ENCODE results near the gene MYRIP. TPM values are rescaled to one million over a fixed set of nuclear protein-coding genes. Genes with fewer than 3 reads are reported as not detected.

The MYRIP gene
- total and polyA plus RNA-seq, 10 of the 15 experiments (the other 5 are each of a cell fraction or from before 2014, with no cell fraction given): 0.03 to 0.08 (median 0.04) TPM; not detected in 6

DNA sequence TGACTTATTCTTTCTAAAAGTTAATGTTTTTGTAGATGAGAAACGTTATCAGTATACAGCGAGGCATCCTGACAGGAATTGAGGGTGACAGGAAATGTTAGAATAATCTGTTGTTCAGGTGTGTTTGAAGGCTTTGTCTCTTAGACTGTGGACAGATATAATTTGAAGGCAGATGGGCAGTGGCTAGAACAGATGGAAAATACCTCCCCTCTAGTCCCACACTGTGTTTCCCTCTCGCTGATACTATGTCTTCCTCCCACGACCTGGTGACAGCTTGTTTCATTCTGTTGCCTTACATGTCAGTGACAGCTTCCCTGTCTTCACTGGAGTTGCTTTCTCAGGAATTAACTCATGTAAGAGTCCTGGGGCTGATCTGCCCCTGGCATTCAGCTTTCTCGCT is 125.3 kb downstream of the MYRIP start:
- 25% methylated on average over 5 of the region's 5 CpGs for WGBS (ENCODE audit: insufficient coverage, insufficient replicate concordance, low lambda C conversion rate, missing lambda C conversion rate)
- FAIRE-seq (no peak), DNase-seq (ENCODE audit: low read depth, low spot score) (no peak), ATAC-seq (no peak)
- no peak overlapping the region for H3K4me2 ChIP-seq (ENCODE audit: control insufficient read depth, insufficient read depth)
- no peak overlapping the region for H3K27ac ChIP-seq (ENCODE audit: control insufficient read depth, insufficient read depth)
- H3K9ac ChIP-seq (ENCODE audit: control insufficient read depth, insufficient read depth, low read length): no peak overlapping the region
- H3K4me1 ChIP-seq (ENCODE audit: control insufficient read depth, insufficient read depth, low read length): no peaks in the 10 kb centered on the region
- H3K36me3 ChIP-seq (ENCODE audit: control insufficient read depth in 2 of 2, insufficient read depth in 2 of 2, low read length in 1 of 2): no peaks in the 10 kb centered on the region
- RAD21 ChIA-PET (ENCODE audit: unreplicated experiment): no interaction called here
- H3K27me3 ChIP-seq (replicated peaks in 1 of 2; ENCODE audit: control insufficient read depth in 2 of 2, insufficient read depth in 2 of 2, low read length in 1 of 2): no peaks in the 10 kb centered on the region
- no peak overlapping the region for H3K4me3 ChIP-seq
- POLR2A ChIA-PET: no interaction called here
- H2AFZ ChIP-seq (ENCODE audit: control insufficient read depth, low read depth, low read length): no peak overlapping the region
- intact Hi-C loops (cut with micrococcal nuclease; ENCODE audit: unreplicated experiment) (no loop called here), in situ Hi-C loops (cut with MboI) (no loop called here)
- no peaks in the 10 kb centered on the region for H3K79me2 ChIP-seq (ENCODE audit: control insufficient read depth, insufficient read depth, low read length)
- TF ChIP-seq BMI1 (IDR thresholded peaks at IDR 0.05; ENCODE audit: borderline replicate concordance): no peak
- no peak for TF ChIP-seq STAT3 (IDR thresholded peaks at IDR 0.05; ENCODE audit: low read depth, low read length)
- no peak for TF ChIP-seq MYC (IDR thresholded peaks at IDR 0.05; ENCODE audit: insufficient read depth, insufficient read length, insufficient replicate concordance, low read length, severe bottlenecking)
- no peak for TF ChIP-seq IKZF1 (conservative IDR thresholded peaks at IDR 0.05)
- TF ChIP-seq, protein P1, sequence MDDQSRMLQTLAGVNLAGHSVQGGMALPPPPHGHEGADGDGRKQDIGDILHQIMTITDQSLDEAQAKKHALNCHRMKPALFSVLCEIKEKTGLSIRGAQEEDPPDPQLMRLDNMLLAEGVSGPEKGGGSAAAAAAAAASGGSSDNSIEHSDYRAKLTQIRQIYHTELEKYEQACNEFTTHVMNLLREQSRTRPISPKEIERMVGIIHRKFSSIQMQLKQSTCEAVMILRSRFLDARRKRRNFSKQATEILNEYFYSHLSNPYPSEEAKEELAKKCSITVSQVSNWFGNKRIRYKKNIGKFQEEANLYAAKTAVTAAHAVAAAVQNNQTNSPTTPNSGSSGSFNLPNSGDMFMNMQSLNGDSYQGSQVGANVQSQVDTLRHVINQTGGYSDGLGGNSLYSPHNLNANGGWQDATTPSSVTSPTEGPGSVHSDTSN (IDR thresholded peaks at IDR 0.05; ENCODE audit: insufficient replicate concordance, low read depth, low read length): no peak
- TF ChIP-seq, protein P2, sequence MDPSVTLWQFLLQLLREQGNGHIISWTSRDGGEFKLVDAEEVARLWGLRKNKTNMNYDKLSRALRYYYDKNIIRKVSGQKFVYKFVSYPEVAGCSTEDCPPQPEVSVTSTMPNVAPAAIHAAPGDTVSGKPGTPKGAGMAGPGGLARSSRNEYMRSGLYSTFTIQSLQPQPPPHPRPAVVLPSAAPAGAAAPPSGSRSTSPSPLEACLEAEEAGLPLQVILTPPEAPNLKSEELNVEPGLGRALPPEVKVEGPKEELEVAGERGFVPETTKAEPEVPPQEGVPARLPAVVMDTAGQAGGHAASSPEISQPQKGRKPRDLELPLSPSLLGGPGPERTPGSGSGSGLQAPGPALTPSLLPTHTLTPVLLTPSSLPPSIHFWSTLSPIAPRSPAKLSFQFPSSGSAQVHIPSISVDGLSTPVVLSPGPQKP (IDR thresholded peaks at IDR 0.05; ENCODE audit: low read depth, low read length): no peak
- TF ChIP-seq CHD1 (IDR thresholded peaks at IDR 0.05; ENCODE audit: low read depth, low read length): no peak
- TF ChIP-seq, protein P3, sequence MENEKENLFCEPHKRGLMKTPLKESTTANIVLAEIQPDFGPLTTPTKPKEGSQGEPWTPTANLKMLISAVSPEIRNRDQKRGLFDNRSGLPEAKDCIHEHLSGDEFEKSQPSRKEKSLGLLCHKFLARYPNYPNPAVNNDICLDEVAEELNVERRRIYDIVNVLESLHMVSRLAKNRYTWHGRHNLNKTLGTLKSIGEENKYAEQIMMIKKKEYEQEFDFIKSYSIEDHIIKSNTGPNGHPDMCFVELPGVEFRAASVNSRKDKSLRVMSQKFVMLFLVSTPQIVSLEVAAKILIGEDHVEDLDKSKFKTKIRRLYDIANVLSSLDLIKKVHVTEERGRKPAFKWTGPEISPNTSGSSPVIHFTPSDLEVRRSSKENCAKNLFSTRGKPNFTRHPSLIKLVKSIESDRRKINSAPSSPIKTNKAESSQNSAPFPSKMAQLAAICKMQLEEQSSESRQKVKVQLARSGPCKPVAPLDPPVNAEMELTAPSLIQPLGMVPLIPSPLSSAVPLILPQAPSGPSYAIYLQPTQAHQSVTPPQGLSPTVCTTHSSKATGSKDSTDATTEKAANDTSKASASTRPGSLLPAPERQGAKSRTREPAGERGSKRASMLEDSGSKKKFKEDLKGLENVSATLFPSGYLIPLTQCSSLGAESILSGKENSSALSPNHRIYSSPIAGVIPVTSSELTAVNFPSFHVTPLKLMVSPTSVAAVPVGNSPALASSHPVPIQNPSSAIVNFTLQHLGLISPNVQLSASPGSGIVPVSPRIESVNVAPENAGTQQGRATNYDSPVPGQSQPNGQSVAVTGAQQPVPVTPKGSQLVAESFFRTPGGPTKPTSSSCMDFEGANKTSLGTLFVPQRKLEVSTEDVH (IDR thresholded peaks at IDR 0.05; ENCODE audit: low read depth, partially characterized antibody): no peak
- TF ChIP-seq SMARCA5 (IDR thresholded peaks at IDR 0.05): no peak
- no peak for TF ChIP-seq SREBF2 (IDR thresholded peaks at IDR 0.05; ENCODE audit: low read length)
- BruUV-seq (replicated peaks): no TSS peak
- SMC1A ChIA-PET (ENCODE audit: uncharacterized antibody, unreplicated experiment): no interaction called here
- CTCF ChIA-PET: interaction anchor here (1.0 kb wide), 1 partner anchor 262 kb away, joined by 3 read pairs; no protein-coding TSS in a partner anchor
- no peaks in the 10 kb centered on the region for H4K20me1 ChIP-seq (ENCODE audit: control insufficient read depth, insufficient read depth)
- H3K9me3 ChIP-seq (replicated peaks; ENCODE audit: control insufficient read depth, insufficient read depth, low read length): no peaks in the 10 kb centered on the region

Data from GM12878 (cell line).